ENCODE data around the gene ACTG1. TPM values are rescaled to one million over a fixed set of nuclear protein-coding genes. Genes with fewer than 3 reads are reported as not detected.

The ACTG1 gene
- total and polyA plus RNA-seq, 9 of the 15 experiments (the other 6 are each of a cell fraction or from before 2014, with no cell fraction given) = 224 to 1,775 (median 568) TPM

- DNase-seq (ENCODE audit: extremely low read depth in 1 of 4, low spot score in 3 of 4) = no peak
- 79% methylated on average over 4 of the region's 4 CpGs for WGBS (ENCODE audit: insufficient coverage, low coverage, missing lambda C conversion rate)
- Histone ChIP-seq H3K27me3 (ENCODE audit: control insufficient read depth in 2 of 2, insufficient read depth in 2 of 2, low read length in 2 of 2) (no peaks in the 10 kb centered on the region), H3K27ac (ENCODE audit: extremely low read depth, low read depth, low read length) (no peak overlapping the region), H4K20me1 (replicated peaks; ENCODE audit: control insufficient read depth, insufficient read depth, low read length) (peaks cover 14% of the 10 kb centered on the region; the same call in 1 of the 2 replicates), H3K9ac (ENCODE audit: insufficient read depth in 1 of 2, low read depth in 2 of 2, low read length in 2 of 2) (no peak overlapping the region), H3K9me3 (replicated peaks; ENCODE audit: control insufficient read depth, insufficient read depth, low read depth, low read length) (no peaks in the 10 kb centered on the region), H3K4me1 (replicated peaks in 1 of 2; ENCODE audit: control insufficient read depth in 2 of 2, insufficient read depth in 2 of 2, low read length in 2 of 2) (peaks cover 6 to 23% of the 10 kb centered on the region in 2 experiments), H3K79me2 (ENCODE audit: control insufficient read depth, insufficient read depth, low read length) (no peaks in the 10 kb centered on the region), H3K4me2 (ENCODE audit: insufficient read depth, low read length) (no peak overlapping the region), H3K4me3 (no peak overlapping the region), H3K36me3 (ENCODE audit: control insufficient read depth, insufficient read depth, low read length) (peaks cover 98% of the 10 kb centered on the region; the same call in 2 of the 3 replicates), H2AFZ (ENCODE audit: low read depth, low read length) (no peak overlapping the region), H3K9me1 (ENCODE audit: control insufficient read depth, insufficient read depth, low read length) (no peaks in the 10 kb centered on the region)
- no peak for ATAC-seq
- in situ Hi-C loops (cut with MboI) = no loop called here
- TF ChIP-seq NRF1 (conservative IDR thresholded peaks at IDR 0.05 in 1 of 2, IDR thresholded peaks at IDR 0.05 in 1 of 2) (no peak), RBBP5 (IDR thresholded peaks at IDR 0.05; ENCODE audit: borderline replicate concordance, insufficient read depth, low read length, poor library complexity, severe bottlenecking) (no peak), SMARCC2 (IDR thresholded peaks at IDR 0.05; ENCODE audit: low read depth) (no peak), ATF7 (IDR thresholded peaks at IDR 0.05) (no peak), ZNF280B (CRISPR knock-in tag; IDR thresholded peaks at IDR 0.05) (no peak)
- FAIRE-seq = no peak
- POLR2A ChIA-PET = interaction anchor here (1.7 kb wide), 1 partner anchor 19 kb away, joined by 7 read pairs; no protein-coding TSS in a partner anchor
- BruUV-seq (replicated peaks) = no TSS peak
- CTCF ChIA-PET (ENCODE audit: low intra/inter-chr PET ratio) = no interaction called here
- intact Hi-C loops (cut with micrococcal nuclease) = no loop called here
Measured at GRCh38 chr17:81561494-81561885, 48.9 kb upstream of the ACTG1 start.

Data from K562 (cell line).